ENCODE results near the gene CCDC50. TPM values are rescaled to one million over a fixed set of nuclear protein-coding genes. Genes with fewer than 3 reads are reported as not detected.

Gene CCDC50
- total and polyA plus RNA-seq, 12 donors, result 18.3 to 92.1 (median 61.8) TPM

GRCh38 chr3:191306428-191306827 is 22.8 kb upstream of the CCDC50 start:
- no peaks in the 10 kb centered on the region for H3K9me3 ChIP-seq (replicated peaks in 1 of 3)
- H3K27ac ChIP-seq, result no peak overlapping the region
- TF ChIP-seq POLR2A (IDR thresholded peaks at IDR 0.05), result no peak
- TF ChIP-seq, protein P1, sequence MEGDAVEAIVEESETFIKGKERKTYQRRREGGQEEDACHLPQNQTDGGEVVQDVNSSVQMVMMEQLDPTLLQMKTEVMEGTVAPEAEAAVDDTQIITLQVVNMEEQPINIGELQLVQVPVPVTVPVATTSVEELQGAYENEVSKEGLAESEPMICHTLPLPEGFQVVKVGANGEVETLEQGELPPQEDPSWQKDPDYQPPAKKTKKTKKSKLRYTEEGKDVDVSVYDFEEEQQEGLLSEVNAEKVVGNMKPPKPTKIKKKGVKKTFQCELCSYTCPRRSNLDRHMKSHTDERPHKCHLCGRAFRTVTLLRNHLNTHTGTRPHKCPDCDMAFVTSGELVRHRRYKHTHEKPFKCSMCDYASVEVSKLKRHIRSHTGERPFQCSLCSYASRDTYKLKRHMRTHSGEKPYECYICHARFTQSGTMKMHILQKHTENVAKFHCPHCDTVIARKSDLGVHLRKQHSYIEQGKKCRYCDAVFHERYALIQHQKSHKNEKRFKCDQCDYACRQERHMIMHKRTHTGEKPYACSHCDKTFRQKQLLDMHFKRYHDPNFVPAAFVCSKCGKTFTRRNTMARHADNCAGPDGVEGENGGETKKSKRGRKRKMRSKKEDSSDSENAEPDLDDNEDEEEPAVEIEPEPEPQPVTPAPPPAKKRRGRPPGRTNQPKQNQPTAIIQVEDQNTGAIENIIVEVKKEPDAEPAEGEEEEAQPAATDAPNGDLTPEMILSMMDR (IDR thresholded peaks at IDR 0.05), result no peak
- DNase-seq, result no peak
- WGBS, 4 donors, result 88 to 95% (median 93%) methylated on average over 4 of the region's 4 CpGs
- H3K4me3 ChIP-seq, result no peak overlapping the region
- intact Hi-C loops (cut with DNase I), result no loop called here
- H3K4me1 ChIP-seq (replicated peaks in 1 of 2), result no peaks in the 10 kb centered on the region
- no peaks in the 10 kb centered on the region for H3K27me3 ChIP-seq
- H3K36me3 ChIP-seq (replicated peaks in 1 of 2), result no peaks in the 10 kb centered on the region

DNA sequence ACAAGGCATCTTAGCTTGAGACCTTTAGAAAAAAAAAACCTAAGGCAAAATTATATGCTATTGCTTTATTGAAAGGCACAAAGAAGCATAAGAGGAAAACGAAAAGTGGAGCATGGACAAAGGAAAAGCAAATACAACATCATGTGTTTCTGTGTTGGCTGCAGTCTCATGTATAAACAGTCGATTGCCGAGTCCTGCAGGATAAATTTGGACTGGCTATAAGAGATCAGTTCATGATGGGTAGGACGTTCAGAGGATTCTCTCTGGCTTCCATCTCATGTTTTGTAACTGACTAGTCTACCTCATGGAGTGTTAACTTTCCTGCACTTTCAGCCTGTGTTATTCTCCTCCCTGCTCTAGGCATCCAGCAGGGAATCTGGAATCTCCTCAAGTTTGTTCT is 21.9 kb upstream of the CCDC50 start:
- TF ChIP-seq, protein P1 (IDR thresholded peaks at IDR 0.05), result no peak
- no peak for TF ChIP-seq POLR2A (IDR thresholded peaks at IDR 0.05)
- 71 to 84% (median 80%) methylated on average over 4 of the region's 4 CpGs for WGBS, 4 donors

DNA sequence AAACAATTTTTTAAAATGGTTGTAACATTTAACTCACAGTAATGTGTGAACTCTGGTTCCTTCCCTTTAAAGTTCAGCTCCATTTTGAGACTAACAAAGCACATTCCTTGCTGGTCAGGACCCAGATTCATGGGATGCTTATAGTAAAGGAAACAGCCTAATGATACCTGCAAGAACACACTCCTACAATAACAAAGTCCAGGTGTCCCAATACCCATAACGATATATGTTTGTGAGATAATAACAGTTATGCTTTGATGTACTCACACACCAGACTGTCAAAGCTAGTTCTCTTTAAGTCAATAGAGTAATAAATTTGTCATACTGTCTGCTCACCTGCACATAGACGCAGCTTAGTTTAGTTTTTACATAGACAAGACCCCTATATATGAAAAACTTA is 15.9 kb upstream of the CCDC50 start:
- intact Hi-C loops (cut with DNase I), result no loop called here
- no peak for TF ChIP-seq POLR2A (IDR thresholded peaks at IDR 0.05)
- TF ChIP-seq, protein P1 (IDR thresholded peaks at IDR 0.05), result no peak
- Histone ChIP-seq H3K27ac (no peak overlapping the region), H3K27me3 (no peaks in the 10 kb centered on the region), H3K4me3 (no peak overlapping the region), H3K36me3 (replicated peaks in 1 of 2) (no peaks in the 10 kb centered on the region), H3K4me1 (replicated peaks in 1 of 2) (no peaks in the 10 kb centered on the region), H3K9me3 (replicated peaks in 1 of 3) (no peaks in the 10 kb centered on the region)
- DNase-seq, result no peak
- WGBS, 4 donors, result 90 to 100% (median 94%) methylated on average over 2 of the region's 2 CpGs

More for the DNA sequence above, 21.9 kb upstream of the CCDC50 start:
- DNase-seq, result no peak
- intact Hi-C loops (cut with DNase I), result no loop called here
- no peaks in the 10 kb centered on the region for H3K27me3 ChIP-seq
- H3K4me1 ChIP-seq (replicated peaks in 1 of 2), result no peaks in the 10 kb centered on the region
- no peaks in the 10 kb centered on the region for H3K36me3 ChIP-seq (replicated peaks in 1 of 2)
- H3K9me3 ChIP-seq (replicated peaks in 1 of 3), result no peaks in the 10 kb centered on the region
- H3K27ac ChIP-seq, result no peak overlapping the region
- no peak overlapping the region for H3K4me3 ChIP-seq

DNA sequence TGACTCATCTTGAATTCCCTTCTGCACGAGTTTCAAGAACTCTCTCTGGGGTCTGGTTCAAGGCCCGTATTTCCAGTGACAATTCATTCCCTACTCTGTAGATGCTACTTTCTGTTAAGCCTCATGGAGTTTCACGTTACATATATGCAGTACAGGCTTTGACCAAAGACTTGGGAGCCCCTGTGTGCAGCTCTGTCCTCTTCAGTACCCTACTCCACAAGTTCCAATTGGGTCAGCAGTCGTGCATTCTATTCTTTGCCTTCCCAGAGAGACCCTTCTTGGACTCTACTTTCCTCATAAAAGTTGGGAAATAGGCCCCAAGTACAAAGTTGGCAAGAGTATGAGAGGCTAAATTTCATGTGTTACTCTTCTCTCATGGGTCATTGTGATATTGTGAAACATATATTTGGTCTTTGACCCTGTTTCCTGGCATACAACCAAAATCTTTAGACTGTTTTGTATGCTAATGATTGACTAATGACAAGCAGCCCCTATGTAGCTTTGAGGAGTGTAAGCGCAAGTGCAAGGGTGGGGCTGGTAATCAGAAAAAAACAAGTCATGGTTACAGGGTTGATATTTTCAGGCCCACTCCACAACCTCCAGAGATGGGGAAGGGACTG is 15.0 kb upstream of the CCDC50 start:
- Histone ChIP-seq H3K27ac (no peak overlapping the region), H3K27me3 (no peaks in the 10 kb centered on the region), H3K4me1 (replicated peaks in 1 of 2) (no peaks in the 10 kb centered on the region), H3K36me3 (replicated peaks in 1 of 2) (no peaks in the 10 kb centered on the region), H3K9me3 (replicated peaks in 1 of 3) (no peaks in the 10 kb centered on the region), H3K4me3 (no peak overlapping the region)
- TF ChIP-seq, protein P1 (IDR thresholded peaks at IDR 0.05), result no peak
- no peak for TF ChIP-seq POLR2A (IDR thresholded peaks at IDR 0.05)
- intact Hi-C loops (cut with DNase I), result no loop called here
- 84 to 87% (median 85%) methylated on average over 5 of the region's 5 CpGs for WGBS, 4 donors
- no peak for DNase-seq

All from adrenal gland (tissue), 12 donors.